ENCODE data around the gene GALNT8.

DNA sequence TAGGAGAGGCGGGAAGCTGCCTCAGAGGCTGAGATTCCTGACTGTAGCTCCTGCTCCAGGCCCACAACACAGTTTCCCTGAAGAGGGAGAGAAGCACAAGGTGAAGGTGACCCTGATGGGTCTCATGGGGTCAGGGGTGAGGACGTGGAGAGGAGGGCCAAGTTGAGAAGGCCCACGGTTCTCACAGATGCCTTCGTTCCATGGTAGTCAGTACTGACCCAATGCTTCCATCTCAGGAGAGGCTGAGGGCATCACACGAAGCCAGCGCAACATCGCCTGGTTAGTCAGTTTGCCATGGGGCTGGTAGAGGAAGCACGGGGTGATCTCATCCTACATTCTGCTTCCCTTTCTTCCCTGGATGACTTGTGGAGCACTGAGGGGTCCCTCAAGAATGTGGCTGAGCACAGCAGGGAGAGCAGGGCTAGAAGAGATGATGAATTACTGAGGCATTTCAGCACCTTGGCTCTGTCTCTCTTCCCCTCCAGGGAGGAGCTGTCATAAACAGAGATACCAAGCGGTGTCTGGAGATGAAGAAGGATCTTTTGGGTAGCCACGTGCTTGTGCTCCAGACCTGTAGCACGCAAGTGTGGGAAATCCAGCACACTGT is 51.9 kb downstream of the GALNT8 start:
- TF ChIP-seq CTCF (IDR thresholded peaks at IDR 0.05; ENCODE audit: borderline replicate concordance, extremely low read depth, low read length, poor library complexity, severe bottlenecking) (no peak), EZH2 (IDR thresholded peaks at IDR 0.05; ENCODE audit: borderline replicate concordance, low read depth, low read length, severe bottlenecking) (no peak)

Measured in DND-41 (cell line).